Measurements from ENCODE around the gene ANKRD10. TPM values are rescaled to one million over a fixed set of nuclear protein-coding genes. Genes with fewer than 3 reads are reported as not detected.

The ANKRD10 gene
- total and polyA plus RNA-seq, 2 of the 8 experiments (the other 6 are each of a cell fraction or from before 2014, with no cell fraction given) = 146 to 218 TPM

- TF ChIP-seq CTCF (IDR thresholded peaks at IDR 0.05; ENCODE audit: control extremely low read depth in 1 of 3, insufficient read depth in 1 of 3, low read depth in 1 of 3, low read length in 3 of 3) = peak in 1 of 3 experiments; percentile 26; a peak in 1 of 4 replicates
- peak; percentile 27; the same call in 1 of the 2 replicates for TF ChIP-seq JUND (IDR thresholded peaks at IDR 0.05; ENCODE audit: low read length)
- peak; percentile 73 for TF ChIP-seq YY1 (IDR thresholded peaks at IDR 0.05; ENCODE audit: low read depth, low read length)
- TF ChIP-seq SIRT6 (IDR thresholded peaks at IDR 0.05; ENCODE audit: low read length) = no peak
- TF ChIP-seq TBP (IDR thresholded peaks at IDR 0.05; ENCODE audit: low read depth, low read length) = no peak
- peak; percentile 82 for TF ChIP-seq E2F6 (IDR thresholded peaks at IDR 0.05)
- no peak for TF ChIP-seq BRCA1 (IDR thresholded peaks at IDR 0.05; ENCODE audit: low read depth, low read length)
- TF ChIP-seq SRF (IDR thresholded peaks at IDR 0.05; ENCODE audit: low read depth, low read length) = no peak
- no peak for TF ChIP-seq NANOG (IDR thresholded peaks at IDR 0.05; ENCODE audit: insufficient read depth, low read depth, low read length, poor library complexity, severe bottlenecking)
These were observed 44.8 kb downstream of the ANKRD10 start (continued) for GRCh38 chr13:110869805-110870706.

All from H1 (cell line).